Astrocyte (in vitro differentiated cells and primary cell): ENCODE measurements around the gene CELF1.

Source experiments
- EZH2 ChIP-seq: IDR thresholded peaks from 2 replicates; pipeline ENCODE4 v1.6.1; 2012; ENCODE audit warnings: mild to moderate bottlenecking, low read length, inconsistent platforms; ENCODE audit not compliant: insufficient read depth
- TF ChIP-seq, protein P1 (sequence below): IDR thresholded peaks from 2 replicates; pipeline ENCODE4 v1.5.1; 2011; ENCODE audit warnings: low read depth, mild to moderate bottlenecking, inconsistent platforms, low read length, moderate library complexity; ENCODE audit not compliant: insufficient read depth

DNA sequence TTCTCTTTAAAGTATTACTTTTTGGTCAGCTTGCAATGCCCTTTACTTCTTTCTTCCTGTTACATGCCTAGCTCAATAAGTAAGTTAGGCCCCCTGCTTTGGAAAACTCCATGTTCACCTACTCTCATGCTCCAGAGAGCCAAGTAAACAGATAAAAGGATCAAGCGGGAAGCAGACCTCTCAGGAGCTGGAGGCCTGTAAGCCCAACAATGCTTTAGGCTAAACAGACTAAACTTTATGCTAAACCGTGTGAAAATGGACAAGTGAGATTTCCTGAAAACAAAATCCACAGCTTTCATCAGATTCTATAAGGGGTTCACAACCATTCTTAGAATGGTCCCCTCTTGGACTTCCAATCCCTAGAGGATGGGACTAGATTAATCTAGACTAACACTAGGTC lies 40.2 kb downstream of the CELF1 start:
- TF ChIP-seq, protein P1, sequence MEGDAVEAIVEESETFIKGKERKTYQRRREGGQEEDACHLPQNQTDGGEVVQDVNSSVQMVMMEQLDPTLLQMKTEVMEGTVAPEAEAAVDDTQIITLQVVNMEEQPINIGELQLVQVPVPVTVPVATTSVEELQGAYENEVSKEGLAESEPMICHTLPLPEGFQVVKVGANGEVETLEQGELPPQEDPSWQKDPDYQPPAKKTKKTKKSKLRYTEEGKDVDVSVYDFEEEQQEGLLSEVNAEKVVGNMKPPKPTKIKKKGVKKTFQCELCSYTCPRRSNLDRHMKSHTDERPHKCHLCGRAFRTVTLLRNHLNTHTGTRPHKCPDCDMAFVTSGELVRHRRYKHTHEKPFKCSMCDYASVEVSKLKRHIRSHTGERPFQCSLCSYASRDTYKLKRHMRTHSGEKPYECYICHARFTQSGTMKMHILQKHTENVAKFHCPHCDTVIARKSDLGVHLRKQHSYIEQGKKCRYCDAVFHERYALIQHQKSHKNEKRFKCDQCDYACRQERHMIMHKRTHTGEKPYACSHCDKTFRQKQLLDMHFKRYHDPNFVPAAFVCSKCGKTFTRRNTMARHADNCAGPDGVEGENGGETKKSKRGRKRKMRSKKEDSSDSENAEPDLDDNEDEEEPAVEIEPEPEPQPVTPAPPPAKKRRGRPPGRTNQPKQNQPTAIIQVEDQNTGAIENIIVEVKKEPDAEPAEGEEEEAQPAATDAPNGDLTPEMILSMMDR = no peak
- no peak for TF ChIP-seq EZH2
